Keratinocyte (primary cell): ENCODE data around the gene POLE4. TPM values are rescaled to one million over a fixed set of nuclear protein-coding genes. Genes with fewer than 3 reads are reported as not detected.

Experiments used
- DNase-seq: peaks from one replicate; pipeline ENCODE4 v3.0.0-alpha.2; 2011; ENCODE audit warnings: low read depth, missing footprints, low spot score
- FAIRE-seq: peaks from 2 replicates; lab custom pipeline; 2011; peaks lifted over from hg19 to GRCh38; lab: Jason Lieb, UNC
- H2AFZ ChIP-seq: 2 replicates; pipeline ENCODE4 v1.6.0; 2012; ENCODE audit warnings: low read length, control low read depth, inconsistent platforms; ENCODE audit not compliant: control insufficient read depth
- H3K27ac ChIP-seq: 2 replicates; pipeline ENCODE4 v1.5.1; 2011; ENCODE audit warnings: low read length; ENCODE audit not compliant: control insufficient read depth, insufficient read depth
- H3K27me3 ChIP-seq: 3 replicates; pipeline ENCODE4 v1.6.0; 2011; ENCODE audit warnings: low read length; ENCODE audit not compliant: control insufficient read depth, insufficient read depth; ENCODE audit errors: extremely low read depth
- H3K36me3 ChIP-seq, 2 experiments: 2 replicates in 1 of 2; 3 replicates in 1 of 2; pipeline ENCODE4 v1.5.1; 2011; ENCODE audit warnings: low read length in 2 of 2, mild to moderate bottlenecking in 1 of 2; ENCODE audit not compliant: control insufficient read depth in 2 of 2, insufficient read depth in 2 of 2; ENCODE audit errors: extremely low read depth in 1 of 2
- H3K4me1 ChIP-seq: 3 replicates; pipeline ENCODE4 v1.5.1; 2011; ENCODE audit warnings: low read length; ENCODE audit not compliant: control insufficient read depth, insufficient read depth; ENCODE audit errors: extremely low read depth
- H3K4me2 ChIP-seq: 3 replicates; pipeline ENCODE4 v1.6.0; 2011; ENCODE audit warnings: low read depth, low read length; ENCODE audit not compliant: control insufficient read depth, insufficient read depth; ENCODE audit errors: extremely low read depth
- H3K4me3 ChIP-seq, 3 experiments: fragments of 200-600 bp in 1 of 3; sonication (generic) in 1 of 3; 2 replicates in 2 of 3; 3 replicates in 1 of 3; pipeline ENCODE4 v1.5.1; 2011 to 2016; ENCODE audit warnings: low read length in 3 of 3, mild to moderate bottlenecking in 3 of 3, control low read depth in 2 of 3, inconsistent platforms in 1 of 3, low read depth in 1 of 3, mixed read lengths in 1 of 3, mixed run types in 1 of 3, moderate library complexity in 1 of 3; ENCODE audit not compliant: control insufficient read depth in 2 of 3, insufficient read depth in 2 of 3; ENCODE audit errors: extremely low read depth in 1 of 3
- H3K79me2 ChIP-seq: 2 replicates; pipeline ENCODE4 v1.6.0; 2012; ENCODE audit warnings: low read length; ENCODE audit not compliant: control insufficient read depth, insufficient read depth
- H3K9ac ChIP-seq: 3 replicates; pipeline ENCODE4 v1.6.0; 2011; ENCODE audit warnings: low read length; ENCODE audit not compliant: control insufficient read depth, insufficient read depth; ENCODE audit errors: extremely low read depth
- H3K9me1 ChIP-seq: 3 replicates; pipeline ENCODE4 v1.6.0; 2011; ENCODE audit warnings: low read length; ENCODE audit not compliant: control insufficient read depth, insufficient read depth; ENCODE audit errors: extremely low read depth
- H3K9me3 ChIP-seq: 2 replicates; pipeline ENCODE4 v1.5.1; 2012; ENCODE audit warnings: low read depth, low read length; ENCODE audit not compliant: control insufficient read depth
- H4K20me1 ChIP-seq: 3 replicates; pipeline ENCODE4 v1.6.0; 2011; ENCODE audit warnings: low read length; ENCODE audit not compliant: control insufficient read depth, insufficient read depth; ENCODE audit errors: extremely low read depth
- EZH2 ChIP-seq: IDR thresholded peaks from one replicate; pipeline ENCODE4 v1.6.1; 2012; ENCODE audit warnings: inconsistent platforms, mild to moderate bottlenecking, low read length, moderate library complexity
- dilution Hi-C: fragments of 300-500 bp; cut with MboI; formaldehyde crosslinking; loops from one replicate; pipeline ENCODE4 v1.7.0; 2020; ENCODE audit warnings: low sequenced_read_pairs; ENCODE audit not compliant: extremely low pct_ligation_motif_present
- polyA plus RNA-seq, 5 experiments: library from polyadenylated mRNA; depleted of rRNA in 3 of 5; stranded (reverse) in 3 of 5; stranded (forward) in 1 of 5; unstranded in 1 of 5; fragments of >200 nt; gene quantifications; 1 replicate in 1 of 5; 2 replicates in 3 of 5; 3 replicates in 1 of 5; pipeline versions ENCODE4 v1.2.1 to v1.2.3, GENCODE V29; 2011 to 2012; ENCODE audit warnings: missing spikeins in 2 of 5, low read depth in 1 of 5, low replicate concordance in 1 of 5
- TF ChIP-seq, protein P1 (sequence below), 3 experiments: IDR thresholded peaks in 1 of 3; conservative IDR thresholded peaks in 1 of 3; optimal IDR thresholded peaks in 1 of 3; 2 replicates in 2 of 3; 3 replicates in 1 of 3; pipeline versions ENCODE3 to v1.5.1; 2011; ENCODE audit warnings: low read length in 3 of 3, mild to moderate bottlenecking in 3 of 3, moderate library complexity in 2 of 3, control low read depth in 1 of 3, inconsistent platforms in 1 of 3; ENCODE audit not compliant: insufficient read depth in 2 of 3; ENCODE audit errors: extremely low read depth in 1 of 3

The POLE4 gene
- polyA plus RNA-seq, 1 donor (not counting 4 experiments of a cell fraction or from before 2014, with no cell fraction given): 66.4 TPM

DNA sequence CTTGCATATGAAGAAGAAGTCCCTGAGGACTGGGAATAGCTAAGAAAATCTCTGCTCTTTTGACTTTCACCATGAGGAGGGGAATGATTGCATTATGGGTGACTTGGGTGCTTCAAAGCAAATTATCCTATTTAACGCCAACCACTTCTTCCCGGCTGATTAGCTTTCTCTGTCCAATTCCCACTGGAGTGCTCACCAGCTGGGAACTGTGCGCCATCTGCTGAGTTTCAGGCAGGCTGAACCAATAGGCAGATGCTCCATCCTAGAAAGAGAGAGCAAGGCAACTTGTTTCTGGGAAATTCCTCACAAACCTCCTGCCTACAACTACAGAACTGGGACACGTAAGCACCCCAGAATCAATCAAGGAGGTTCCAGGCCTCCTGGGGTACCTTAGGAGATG, 49.4 kb downstream of the POLE4 start:
- H3K9ac ChIP-seq: no peak overlapping the region
- no peaks in the 10 kb centered on the region for H3K9me3 ChIP-seq
- H4K20me1 ChIP-seq: no peaks in the 10 kb centered on the region
- no peak for TF ChIP-seq EZH2
- TF ChIP-seq, protein P1, sequence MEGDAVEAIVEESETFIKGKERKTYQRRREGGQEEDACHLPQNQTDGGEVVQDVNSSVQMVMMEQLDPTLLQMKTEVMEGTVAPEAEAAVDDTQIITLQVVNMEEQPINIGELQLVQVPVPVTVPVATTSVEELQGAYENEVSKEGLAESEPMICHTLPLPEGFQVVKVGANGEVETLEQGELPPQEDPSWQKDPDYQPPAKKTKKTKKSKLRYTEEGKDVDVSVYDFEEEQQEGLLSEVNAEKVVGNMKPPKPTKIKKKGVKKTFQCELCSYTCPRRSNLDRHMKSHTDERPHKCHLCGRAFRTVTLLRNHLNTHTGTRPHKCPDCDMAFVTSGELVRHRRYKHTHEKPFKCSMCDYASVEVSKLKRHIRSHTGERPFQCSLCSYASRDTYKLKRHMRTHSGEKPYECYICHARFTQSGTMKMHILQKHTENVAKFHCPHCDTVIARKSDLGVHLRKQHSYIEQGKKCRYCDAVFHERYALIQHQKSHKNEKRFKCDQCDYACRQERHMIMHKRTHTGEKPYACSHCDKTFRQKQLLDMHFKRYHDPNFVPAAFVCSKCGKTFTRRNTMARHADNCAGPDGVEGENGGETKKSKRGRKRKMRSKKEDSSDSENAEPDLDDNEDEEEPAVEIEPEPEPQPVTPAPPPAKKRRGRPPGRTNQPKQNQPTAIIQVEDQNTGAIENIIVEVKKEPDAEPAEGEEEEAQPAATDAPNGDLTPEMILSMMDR (optimal IDR thresholded peaks at IDR 0.05 in 1 of 3, IDR thresholded peaks at IDR 0.05 in 1 of 3, conservative IDR thresholded peaks at IDR 0.05 in 1 of 3; ENCODE audit: extremely low read depth in 1 of 3, insufficient read depth in 2 of 3, low read length in 3 of 3): peak in 1 of 3 experiments; percentile 16
- no peaks in the 10 kb centered on the region for H3K4me1 ChIP-seq
- peaks cover 2% of the 10 kb centered on the region for H3K9me1 ChIP-seq
- H2AFZ ChIP-seq: no peak overlapping the region
- dilution Hi-C loops: no loop called here
- no peaks in the 10 kb centered on the region for H3K79me2 ChIP-seq
- no peak overlapping the region for H3K27ac ChIP-seq
- DNase-seq (no peak), FAIRE-seq (no peak)
- no peak overlapping the region for H3K4me2 ChIP-seq
- H3K27me3 ChIP-seq: no peaks in the 10 kb centered on the region
- no peak overlapping the region for H3K4me3 ChIP-seq
- no peaks in the 10 kb centered on the region for H3K36me3 ChIP-seq

- no peak overlapping the region for H2AFZ ChIP-seq
- no peaks in the 10 kb centered on the region for H3K4me1 ChIP-seq
- H3K36me3 ChIP-seq: no peaks in the 10 kb centered on the region
- no peak overlapping the region for H3K4me2 ChIP-seq
- no peaks in the 10 kb centered on the region for H3K9me1 ChIP-seq
- TF ChIP-seq EZH2: no peak
- TF ChIP-seq, protein P1 (optimal IDR thresholded peaks at IDR 0.05 in 1 of 3, IDR thresholded peaks at IDR 0.05 in 1 of 3, conservative IDR thresholded peaks at IDR 0.05 in 1 of 3; ENCODE audit: extremely low read depth in 1 of 3, insufficient read depth in 2 of 3, low read length in 3 of 3): no peak
- H3K27ac ChIP-seq: no peak overlapping the region
- FAIRE-seq (no peak), DNase-seq (no peak)
- H3K79me2 ChIP-seq: no peaks in the 10 kb centered on the region
- H3K9ac ChIP-seq: no peak overlapping the region
- no peaks in the 10 kb centered on the region for H3K9me3 ChIP-seq
- H3K27me3 ChIP-seq: no peaks in the 10 kb centered on the region
- H3K4me3 ChIP-seq: no peak overlapping the region
- dilution Hi-C loops: no loop called here
- H4K20me1 ChIP-seq: no peaks in the 10 kb centered on the region
Measured at GRCh38 chr2:75010571-75010970, 52.1 kb downstream of the POLE4 start.
